Breast epithelium (tissue), 4 donors: Measurements from ENCODE around the gene PDP2. TPM values are rescaled to one million over a fixed set of nuclear protein-coding genes. Genes with fewer than 3 reads are reported as not detected.
A peak's percentile ranks its signal among the peaks of the same experiment; 100 is the strongest.

Experiments
- DNase-seq, 2 donors: peaks; one replicate each; pipeline ENCODE4 v3.0.0-alpha.2; 2019; ENCODE audit warnings: low spot score in 2 of 2
- H3K27ac ChIP-seq, 2 donors: fragments of 200-600 bp; sonication (generic) in 1 of 2; one replicate each; pipeline ENCODE4 v1.5.1; 2016 to 2019; ENCODE audit warnings: mild to moderate bottlenecking in 1 of 2
- H3K27me3 ChIP-seq, 2 donors: fragments of 200-600 bp; sonication (generic) in 1 of 2; one replicate each; pipeline versions ENCODE4 v1.5.1 to v1.6.0; 2017 to 2019; ENCODE audit warnings: control low read depth in 1 of 2, mild to moderate bottlenecking in 1 of 2
- H3K36me3 ChIP-seq: fragments of 200-600 bp; one replicate; pipeline ENCODE4 v1.5.1; 2019
- H3K4me1 ChIP-seq, 2 donors: fragments of 200-600 bp; sonication (generic); one replicate each; pipeline ENCODE4 v1.5.1; 2016 to 2019; ENCODE audit warnings: control low read depth in 1 of 2
- H3K4me3 ChIP-seq, 3 donors: fragments of 200-600 bp; sonication (generic); 1 replicate in 2 of 3; 2 replicates in 1 of 3; pipeline ENCODE4 v1.5.1; 2016 to 2019; ENCODE audit warnings: mild to moderate bottlenecking in 3 of 3, moderate library complexity in 2 of 3
- H3K9me3 ChIP-seq, 2 donors: fragments of 200-600 bp; sonication (generic) in 1 of 2; one replicate each; pipeline ENCODE4 v1.5.1; 2016 to 2019; ENCODE audit warnings: control low read depth in 1 of 2
- POLR2A ChIP-seq: fragments of 450-650 bp; IDR thresholded peaks from one replicate; pipeline ENCODE4 v1.6.1; 2016; ENCODE audit warnings: antibody characterized with exemption, mild to moderate bottlenecking, moderate library complexity
- POLR2AphosphoS5 ChIP-seq, 3 donors: sonication (generic); formaldehyde crosslinking; IDR thresholded peaks; one replicate each; pipeline ENCODE4 v1.6.1; 2017; ENCODE audit warnings: antibody characterized with exemption in 3 of 3
- intact Hi-C: fragments of 100-400 bp; cut with DNase I; formaldehyde crosslinking; loops from one replicate; pipeline ENCODE4 v1.15.1; 2023; ENCODE audit warnings: low total_unique reads
- total RNA-seq, 3 donors: library from RNA; depleted of rRNA; stranded (reverse); fragments of >200 nt; gene quantifications; one replicate each; pipeline ENCODE4 v1.1.0, GENCODE V29; 2016
- TF ChIP-seq, protein P1 (sequence below), 3 donors: fragments of 450-650 bp; IDR thresholded peaks; one replicate each; pipeline ENCODE4 v1.5.1; 2016 to 2017; ENCODE audit warnings: antibody characterized with exemption in 3 of 3, mild to moderate bottlenecking in 3 of 3, moderate library complexity in 3 of 3

Gene PDP2
- total RNA-seq, 3 donors from 2014 or later = 8.8 to 18.6 (median 9.4) TPM

DNA sequence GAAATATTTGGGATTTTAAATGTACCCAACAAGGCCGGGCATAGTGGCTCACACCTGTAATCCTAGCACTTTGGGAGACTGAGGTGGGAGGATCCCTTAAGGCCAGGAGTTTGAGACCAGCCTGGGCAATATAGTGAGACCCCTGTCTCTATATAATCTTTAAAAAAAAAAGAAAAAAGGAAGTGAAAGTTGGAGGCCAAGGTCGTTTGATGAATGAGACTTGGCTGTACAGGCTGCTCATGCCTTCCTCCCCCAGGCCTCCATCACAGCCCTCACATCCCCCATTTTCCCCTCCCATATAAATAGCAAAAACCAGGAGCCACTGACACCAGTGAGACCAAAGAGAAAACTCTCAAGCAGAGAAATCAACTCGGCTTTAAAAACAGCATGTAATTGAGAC, 39.4 kb upstream of the PDP2 start:
- H3K4me3 ChIP-seq = no peak overlapping the region
- intact Hi-C loops = no loop called here
- H3K36me3 ChIP-seq = no peaks in the 10 kb centered on the region
- no peaks in the 10 kb centered on the region for H3K9me3 ChIP-seq
- TF ChIP-seq POLR2A (no peak), POLR2AphosphoS5 (IDR thresholded peaks at IDR 0.05) (no peak)
- TF ChIP-seq, protein P1, sequence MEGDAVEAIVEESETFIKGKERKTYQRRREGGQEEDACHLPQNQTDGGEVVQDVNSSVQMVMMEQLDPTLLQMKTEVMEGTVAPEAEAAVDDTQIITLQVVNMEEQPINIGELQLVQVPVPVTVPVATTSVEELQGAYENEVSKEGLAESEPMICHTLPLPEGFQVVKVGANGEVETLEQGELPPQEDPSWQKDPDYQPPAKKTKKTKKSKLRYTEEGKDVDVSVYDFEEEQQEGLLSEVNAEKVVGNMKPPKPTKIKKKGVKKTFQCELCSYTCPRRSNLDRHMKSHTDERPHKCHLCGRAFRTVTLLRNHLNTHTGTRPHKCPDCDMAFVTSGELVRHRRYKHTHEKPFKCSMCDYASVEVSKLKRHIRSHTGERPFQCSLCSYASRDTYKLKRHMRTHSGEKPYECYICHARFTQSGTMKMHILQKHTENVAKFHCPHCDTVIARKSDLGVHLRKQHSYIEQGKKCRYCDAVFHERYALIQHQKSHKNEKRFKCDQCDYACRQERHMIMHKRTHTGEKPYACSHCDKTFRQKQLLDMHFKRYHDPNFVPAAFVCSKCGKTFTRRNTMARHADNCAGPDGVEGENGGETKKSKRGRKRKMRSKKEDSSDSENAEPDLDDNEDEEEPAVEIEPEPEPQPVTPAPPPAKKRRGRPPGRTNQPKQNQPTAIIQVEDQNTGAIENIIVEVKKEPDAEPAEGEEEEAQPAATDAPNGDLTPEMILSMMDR (IDR thresholded peaks at IDR 0.05) = no peak
- peaks cover 4 to 6% of the 10 kb centered on the region in 2 donors for H3K4me1 ChIP-seq
- H3K27ac ChIP-seq = no peak overlapping the region
- peaks cover 0 to 14% of the 10 kb centered on the region in 2 donors for H3K27me3 ChIP-seq
- DNase-seq = no peak

DNA sequence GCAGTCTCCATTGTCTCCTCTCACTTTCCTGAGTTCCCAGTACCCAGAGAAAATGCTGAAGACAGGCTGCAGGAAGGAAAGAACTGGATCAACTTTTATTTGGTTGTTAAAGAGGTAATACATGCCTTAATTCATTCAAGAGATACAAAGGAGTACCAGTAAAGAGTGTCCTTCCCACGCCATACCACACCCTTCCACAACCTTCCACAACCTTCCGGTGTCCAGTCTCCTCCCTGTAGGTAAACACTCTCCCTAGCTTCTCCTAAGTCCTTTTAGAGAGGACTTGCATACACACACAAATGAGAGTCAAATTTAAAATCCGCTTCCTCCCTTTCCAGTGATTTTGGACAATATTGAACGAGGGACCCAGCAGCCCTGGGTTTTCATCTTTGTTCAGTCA, 38.9 kb upstream of the PDP2 start:
- H3K27me3 ChIP-seq = peaks cover 0 to 17% of the 10 kb centered on the region in 2 donors
- TF ChIP-seq POLR2A (no peak), POLR2AphosphoS5 (IDR thresholded peaks at IDR 0.05) (no peak)
- TF ChIP-seq, protein P1 (IDR thresholded peaks at IDR 0.05) = no peak
- no peak overlapping the region for H3K4me3 ChIP-seq
- no peaks in the 10 kb centered on the region for H3K9me3 ChIP-seq
- H3K27ac ChIP-seq = no peak overlapping the region
- intact Hi-C loops = no loop called here
- no peak for DNase-seq
- H3K4me1 ChIP-seq = peaks cover 4 to 6% of the 10 kb centered on the region in 2 donors
- H3K36me3 ChIP-seq = no peaks in the 10 kb centered on the region

DNA sequence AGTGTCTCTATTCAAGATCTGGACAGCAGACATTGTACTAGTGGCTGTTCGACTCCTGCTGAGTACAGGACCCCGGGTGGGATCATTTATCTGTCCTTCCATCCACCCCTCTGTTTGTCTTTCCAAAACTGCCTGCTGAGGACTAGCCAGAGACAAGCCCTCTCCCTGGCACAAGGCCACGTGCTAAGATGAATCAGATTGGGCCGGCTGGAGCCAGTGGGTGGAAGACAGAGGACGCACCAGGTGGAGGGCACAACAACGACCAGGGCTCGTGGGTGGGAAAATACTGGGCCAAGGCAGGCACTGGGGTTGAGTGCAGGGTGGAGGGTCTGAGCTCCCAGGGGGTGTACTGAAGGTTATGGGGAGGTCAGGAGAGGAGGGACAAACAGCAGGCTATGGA, 37.5 kb upstream of the PDP2 start:
- TF ChIP-seq POLR2A (no peak), POLR2AphosphoS5 (IDR thresholded peaks at IDR 0.05) (no peak)
- TF ChIP-seq, protein P1 (IDR thresholded peaks at IDR 0.05) = no peak
- DNase-seq = no peak

DNA sequence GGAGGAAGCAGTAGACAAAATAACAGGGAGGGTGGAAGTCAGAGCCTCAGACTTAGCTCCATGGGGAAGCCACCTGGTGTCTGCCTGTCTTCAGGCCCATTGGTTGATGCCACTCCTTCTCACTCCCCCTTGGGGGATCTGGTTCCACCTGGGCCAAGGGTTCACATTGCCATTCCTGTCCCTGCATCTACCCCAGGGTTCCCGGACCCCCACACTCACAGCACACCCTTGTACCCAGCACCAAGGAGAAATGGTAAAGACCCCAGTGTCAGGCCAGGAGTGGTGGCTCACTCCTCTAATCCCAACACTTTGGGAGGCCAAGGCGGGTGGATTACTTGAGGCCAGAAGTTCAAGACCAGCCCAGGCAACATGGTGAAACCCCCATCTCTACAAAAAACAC, 37.1 kb upstream of the PDP2 start:
- peaks cover 0 to 22% of the 10 kb centered on the region in 2 donors for H3K27me3 ChIP-seq
- no peaks in the 10 kb centered on the region for H3K9me3 ChIP-seq
- H3K4me3 ChIP-seq = no peak overlapping the region
- H3K4me1 ChIP-seq = peaks cover 4 to 6% of the 10 kb centered on the region in 2 donors
- no peak overlapping the region for H3K27ac ChIP-seq
- no peak for DNase-seq
- no peak for TF ChIP-seq POLR2AphosphoS5 (IDR thresholded peaks at IDR 0.05)
- TF ChIP-seq, protein P1 (IDR thresholded peaks at IDR 0.05) = no peak
- TF ChIP-seq POLR2A = no peak
- H3K36me3 ChIP-seq = no peaks in the 10 kb centered on the region
- intact Hi-C loops = loop anchor here (1.0 kb wide), 1 partner anchor 35 kb away; no protein-coding TSS in a partner anchor

More for the DNA sequence above, 37.5 kb upstream of the PDP2 start:
- intact Hi-C loops = loop anchor here (1.0 kb wide), 1 partner anchor 36 kb away; no protein-coding TSS in a partner anchor
- peaks cover 4 to 6% of the 10 kb centered on the region in 2 donors for H3K4me1 ChIP-seq
- H3K36me3 ChIP-seq = no peaks in the 10 kb centered on the region
- H3K9me3 ChIP-seq = no peaks in the 10 kb centered on the region
- H3K4me3 ChIP-seq = no peak overlapping the region
- no peak overlapping the region for H3K27ac ChIP-seq
- H3K27me3 ChIP-seq = peaks cover 0 to 22% of the 10 kb centered on the region in 2 donors

DNA sequence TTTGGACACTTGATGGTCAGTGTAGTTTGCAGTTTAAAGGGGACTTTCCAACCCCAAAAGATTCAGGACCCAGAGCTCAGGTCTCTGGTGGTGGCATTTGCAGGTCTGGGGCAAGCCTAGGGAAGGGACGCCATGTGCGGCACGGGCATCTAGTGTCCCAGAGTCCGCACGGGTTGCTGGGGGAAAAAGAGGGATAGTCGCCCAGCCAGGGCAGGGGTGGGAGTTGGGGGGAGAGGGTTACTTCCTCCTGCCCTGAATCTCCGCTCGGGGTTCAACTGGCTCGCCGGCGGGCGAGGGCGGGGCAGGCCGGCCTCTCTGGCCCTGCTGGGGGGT, 36.3 kb upstream of the PDP2 start:
- H3K27me3 ChIP-seq = peaks cover 0 to 22% of the 10 kb centered on the region in 2 donors
- H3K36me3 ChIP-seq = no peaks in the 10 kb centered on the region
- peaks cover 4 to 6% of the 10 kb centered on the region in 2 donors for H3K4me1 ChIP-seq
- no peak overlapping the region for H3K27ac ChIP-seq
- no peaks in the 10 kb centered on the region for H3K9me3 ChIP-seq
- H3K4me3 ChIP-seq = peak overlapping the region; percentile 32 to 68 (median 47)
- no peak for TF ChIP-seq POLR2A
- no peak for TF ChIP-seq POLR2AphosphoS5 (IDR thresholded peaks at IDR 0.05)
- TF ChIP-seq, protein P1 (IDR thresholded peaks at IDR 0.05) = no peak
- DNase-seq = no peak
- intact Hi-C loops = no loop called here
